Fibroblast of skin of abdomen (primary cell): ENCODE measurements around the gene LRSAM1.

Experiments
- DNase-seq: peaks from one replicate; pipeline ENCODE4 v3.0.0-alpha.2; 2013

Gene LRSAM1

DNA sequence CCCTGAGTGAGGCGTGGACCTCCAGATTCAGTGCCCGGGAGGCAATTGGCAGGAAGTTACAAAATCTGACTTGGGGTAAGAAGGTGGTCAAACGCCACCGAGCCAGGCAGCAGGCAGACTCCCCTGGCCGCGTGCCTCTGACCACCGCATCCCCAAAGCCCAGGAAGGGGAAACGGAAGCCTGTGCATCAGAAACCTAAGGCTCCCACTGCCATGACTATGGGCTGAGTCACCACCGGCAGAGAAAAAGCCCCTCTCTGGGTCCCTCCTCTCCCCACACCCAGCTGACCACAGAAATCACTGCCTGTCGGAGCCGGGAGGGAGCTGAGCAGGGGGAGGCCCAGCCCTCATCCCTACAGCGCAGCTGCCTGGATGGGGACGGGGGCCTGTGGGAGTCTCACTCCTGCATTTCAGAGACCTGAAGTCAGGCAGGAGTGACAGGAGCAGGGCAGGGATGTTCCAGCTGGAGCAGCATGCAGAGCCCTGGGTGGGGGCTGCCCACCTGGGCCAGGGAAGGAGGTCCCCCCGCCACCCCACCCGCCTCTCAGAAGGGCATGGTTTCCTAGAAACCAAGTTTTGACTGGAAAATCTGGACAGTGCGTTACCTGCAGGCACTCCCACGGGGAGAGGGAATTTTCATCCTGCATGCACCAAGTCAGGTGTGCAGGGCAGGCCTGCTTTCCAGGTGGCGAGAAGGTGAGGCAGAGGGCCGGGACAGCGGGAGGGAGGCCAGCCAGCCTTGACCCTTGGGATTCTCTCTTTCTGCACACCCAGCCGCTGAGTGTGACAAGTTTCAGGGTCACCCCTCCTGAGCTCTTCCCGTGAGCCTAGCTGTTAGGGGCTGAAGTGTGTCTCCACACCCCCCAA, 68.2 kb downstream of the LRSAM1 start:
- peak; percentile 98 for DNase-seq

DNA sequence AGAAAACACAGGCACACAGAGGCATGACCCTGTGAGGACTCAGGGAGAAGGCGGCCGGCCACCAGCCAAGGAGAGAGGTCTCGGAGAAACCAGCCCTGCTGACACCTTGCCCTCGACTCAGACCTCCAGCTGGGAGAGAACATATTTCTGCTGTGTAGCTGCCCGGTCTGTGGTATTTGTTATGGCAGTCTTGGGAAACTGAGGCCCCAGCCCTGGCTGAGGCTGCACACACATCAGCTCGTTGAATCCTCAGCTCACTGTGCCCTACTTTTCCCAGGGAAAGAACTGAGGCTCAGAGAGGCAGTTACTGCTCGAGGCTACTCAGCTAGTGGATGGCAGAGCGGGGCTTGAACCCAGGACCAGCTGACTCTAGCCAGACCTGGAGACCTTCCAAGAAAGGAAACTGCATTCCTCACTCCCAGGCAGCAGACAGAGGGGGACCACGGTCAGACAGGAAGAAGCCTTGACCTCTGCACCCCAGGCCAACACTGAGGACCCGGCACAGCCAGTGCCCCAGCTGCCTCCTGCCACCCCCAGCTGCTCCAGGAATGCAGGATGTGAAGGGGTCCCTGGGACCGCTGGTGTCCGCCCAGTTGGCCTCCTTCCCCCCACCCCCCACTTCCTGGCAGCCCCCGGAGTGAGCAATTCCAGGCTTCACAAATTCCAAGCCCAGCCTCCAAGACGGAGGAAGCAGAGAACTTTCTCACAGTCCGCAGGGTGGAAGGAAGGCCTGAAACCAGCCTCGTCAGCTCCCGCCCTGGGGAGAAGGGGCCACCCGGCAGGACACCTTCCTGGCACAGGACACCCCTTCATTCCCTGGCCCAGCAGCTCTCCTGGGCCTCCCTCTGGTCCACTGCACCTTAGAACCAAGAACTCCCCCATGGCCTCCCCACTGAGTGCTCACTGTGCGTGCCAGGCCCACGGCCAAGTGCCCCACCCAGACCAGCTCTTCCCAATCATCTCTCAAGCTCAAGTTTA, 69.9 kb downstream of the LRSAM1 start:
- DNase-seq: peak; percentile 93

DNA sequence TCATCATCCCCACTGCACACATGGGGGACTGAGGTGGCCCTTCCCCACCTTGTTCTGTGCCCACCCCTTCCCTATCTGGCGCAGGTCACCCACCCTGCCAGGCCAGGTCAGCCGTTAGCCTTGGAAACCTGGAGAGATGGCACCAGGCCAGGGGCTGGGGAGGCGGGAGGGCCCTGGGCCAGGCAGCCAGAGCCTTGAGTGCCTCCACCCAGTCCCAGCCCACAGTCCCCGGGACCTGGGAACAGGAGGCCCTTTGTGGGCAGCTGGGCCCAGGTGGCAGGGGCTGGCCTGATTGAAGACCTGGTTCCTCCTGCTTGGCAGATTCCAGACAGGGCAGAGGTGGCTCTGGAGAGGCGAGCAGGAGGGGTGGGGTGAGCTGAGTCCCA, 70.6 kb downstream of the LRSAM1 start:
- DNase-seq: no peak

DNA sequence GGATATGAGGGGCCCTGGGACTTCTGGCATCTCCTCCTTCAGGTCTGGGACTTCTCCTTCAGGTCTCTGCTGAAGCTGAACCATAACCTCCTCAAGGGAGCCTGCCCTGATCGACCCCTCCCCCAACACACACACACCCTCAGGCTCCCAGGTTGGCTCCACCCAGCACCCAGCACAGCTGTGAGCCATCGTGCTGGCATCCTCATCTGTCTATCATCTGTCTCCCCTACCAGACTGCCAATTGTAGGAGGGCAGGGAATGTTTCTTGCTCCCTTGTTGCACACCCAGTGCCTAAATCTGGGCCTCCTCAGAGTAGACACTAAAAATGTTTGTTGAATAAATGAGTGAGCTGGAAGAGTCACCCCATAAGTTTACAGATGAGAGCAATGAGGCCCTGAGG, 71.4 kb downstream of the LRSAM1 start:
- DNase-seq: no peak

DNA sequence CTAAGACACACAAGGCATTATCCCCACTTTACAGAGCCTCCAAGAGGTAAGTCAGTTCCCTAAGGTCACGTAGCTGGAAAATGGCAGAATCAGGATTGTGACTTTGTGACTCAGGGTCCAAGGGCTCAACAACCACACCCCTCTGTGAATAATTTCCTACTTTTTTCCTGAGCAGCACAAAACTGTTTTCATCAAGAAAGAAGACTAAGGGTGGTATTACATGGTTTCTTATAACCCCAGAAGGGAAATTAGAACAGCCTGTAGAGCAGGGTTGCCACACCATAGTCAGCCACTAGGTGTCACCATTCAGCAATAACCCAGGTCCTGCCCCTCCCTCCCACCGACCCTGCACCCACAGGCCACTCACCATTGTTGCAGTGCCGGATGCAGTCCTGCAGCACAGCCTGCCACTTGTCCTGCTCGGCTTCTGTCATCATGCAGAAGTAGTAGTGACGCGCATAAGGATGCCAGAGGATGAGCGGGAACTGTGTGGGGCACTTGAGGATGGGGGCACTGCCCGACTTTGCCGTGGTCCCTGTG, 72.1 kb downstream of the LRSAM1 start:
- DNase-seq: no peak

DNA sequence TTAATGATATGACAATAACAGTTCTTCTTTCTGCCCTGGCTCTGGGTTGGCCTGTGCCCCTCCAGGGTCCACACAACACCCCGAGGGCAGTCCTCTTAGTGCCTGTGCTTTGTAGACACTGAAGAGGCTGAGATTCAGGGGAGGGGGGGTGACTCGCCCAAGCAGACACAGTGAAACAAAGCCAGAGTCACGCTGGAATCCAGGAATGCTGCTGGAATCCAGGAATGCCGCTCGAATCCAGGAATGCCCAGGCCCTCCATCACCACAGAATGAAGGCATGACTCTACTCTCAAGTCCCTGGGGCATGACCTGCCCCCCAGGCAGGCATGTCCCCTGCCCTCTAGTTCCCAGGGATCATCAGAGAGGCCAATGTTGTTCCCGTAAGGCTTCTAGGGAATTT, 73.1 kb downstream of the LRSAM1 start:
- peak; percentile 91 for DNase-seq

DNA sequence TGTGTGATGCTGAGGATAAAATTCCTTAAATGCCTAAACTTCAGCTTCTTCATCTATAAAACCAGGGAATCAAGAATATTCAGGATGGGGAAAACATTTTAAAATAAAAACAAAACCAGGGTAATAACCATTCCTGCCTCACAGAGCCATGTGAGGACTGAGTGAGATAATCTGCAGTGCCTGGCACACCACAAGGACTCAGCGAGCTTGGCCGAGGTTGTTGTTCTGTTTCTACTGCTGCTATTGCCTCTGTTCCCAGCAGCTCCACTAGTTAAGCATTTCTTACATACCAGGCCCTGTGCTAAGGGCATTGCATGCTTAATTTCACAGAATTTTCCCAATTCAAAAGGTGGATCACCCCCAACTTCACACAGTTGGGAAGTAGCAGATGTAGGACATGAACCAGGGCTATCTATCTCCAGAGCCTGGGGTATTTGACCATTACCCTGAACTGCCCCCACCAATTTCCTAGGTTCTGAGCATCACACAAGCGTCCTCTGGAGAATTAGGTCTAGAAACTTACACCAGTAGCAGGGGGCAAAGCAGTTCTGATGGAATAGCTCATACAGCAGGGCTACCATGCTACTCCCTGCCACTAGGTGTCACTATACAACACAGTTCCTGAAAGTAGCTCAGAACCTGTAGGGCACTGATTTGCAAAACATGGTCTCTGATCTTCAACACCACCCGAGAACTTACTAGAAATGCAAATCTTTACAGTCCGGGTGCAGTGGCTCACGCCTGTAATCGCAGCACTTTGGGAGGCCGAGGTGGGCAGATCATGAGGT, 74.3 kb downstream of the LRSAM1 start:
- DNase-seq: peak; percentile 40

DNA sequence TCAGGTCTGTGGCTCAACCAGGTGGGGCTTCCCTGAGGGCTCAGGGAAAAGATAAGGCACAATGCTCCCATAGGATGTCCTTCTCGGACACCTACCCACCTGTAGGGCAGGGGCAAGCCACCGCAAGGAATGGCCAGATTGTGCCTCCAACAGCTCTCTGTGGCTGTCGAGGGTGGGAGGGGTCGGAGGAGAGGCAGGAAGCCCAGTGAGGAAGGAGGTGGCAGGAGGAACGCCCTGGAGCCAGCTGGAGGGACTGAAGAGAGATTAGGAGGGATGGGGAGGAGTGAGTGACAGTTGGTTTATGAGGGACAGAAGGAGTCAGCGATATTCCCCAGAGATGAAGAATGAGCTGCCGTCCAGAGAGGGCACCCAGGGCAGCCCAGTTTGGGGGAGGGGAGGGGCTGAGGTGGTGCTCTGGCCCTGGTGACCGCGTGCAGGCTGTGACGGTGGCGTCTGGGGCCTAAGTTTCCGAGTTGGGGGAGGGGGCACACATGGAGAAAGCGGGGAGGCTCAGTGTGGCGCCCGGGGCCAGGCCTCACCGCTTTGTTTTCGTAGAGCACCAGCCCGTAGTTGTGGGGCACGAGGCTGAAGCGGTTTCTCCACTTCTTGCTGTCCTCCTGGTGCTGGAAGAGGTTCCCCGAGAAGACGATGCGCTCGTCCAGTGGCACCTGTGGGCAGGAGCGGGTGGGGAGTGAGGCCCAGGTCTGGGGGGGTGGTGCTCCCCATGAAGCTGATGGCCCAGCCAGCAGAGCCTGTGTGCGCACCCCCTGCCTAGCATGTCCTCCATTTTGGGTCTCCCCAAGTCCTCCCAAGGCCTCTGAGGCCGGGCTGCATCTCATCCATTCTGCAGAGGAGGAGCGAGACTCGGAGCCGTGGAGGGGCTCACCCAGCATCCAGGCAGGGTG, 75.6 kb downstream of the LRSAM1 start:
- DNase-seq: no peak

DNA sequence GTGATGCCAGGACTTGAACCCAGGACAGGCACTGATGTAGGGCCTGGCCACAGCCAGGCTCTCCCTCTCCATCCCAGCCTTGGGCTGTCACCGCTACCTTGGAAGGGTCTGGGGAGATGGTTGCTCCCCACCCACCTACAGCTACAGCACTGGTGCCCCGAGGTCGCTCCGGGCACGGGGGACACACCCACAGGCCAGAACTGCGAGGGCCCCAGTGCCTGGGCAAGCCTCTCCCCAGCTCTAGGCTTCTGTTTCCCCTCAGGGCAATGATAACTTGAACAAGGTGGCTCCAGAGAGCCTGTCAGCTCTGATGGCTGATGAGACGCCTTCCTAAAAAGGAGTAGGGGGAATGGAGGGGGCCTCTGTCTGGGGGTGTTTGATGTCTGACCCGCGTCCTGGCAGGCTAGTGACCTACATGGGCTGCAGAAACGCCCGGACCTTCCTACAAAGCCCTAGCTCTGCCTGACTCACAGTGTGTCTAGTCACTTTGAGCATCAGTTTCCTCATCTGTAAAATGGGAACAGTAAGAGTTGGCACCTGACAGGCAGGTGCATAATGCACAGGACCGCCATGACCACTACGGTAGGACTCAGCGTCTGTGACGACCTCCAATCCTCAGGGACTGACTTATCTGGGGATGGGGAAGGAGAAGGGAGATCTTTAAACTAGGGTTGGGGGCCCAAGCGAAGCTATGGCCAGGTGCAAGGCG, 76.4 kb downstream of the LRSAM1 start:
- DNase-seq: no peak

DNA sequence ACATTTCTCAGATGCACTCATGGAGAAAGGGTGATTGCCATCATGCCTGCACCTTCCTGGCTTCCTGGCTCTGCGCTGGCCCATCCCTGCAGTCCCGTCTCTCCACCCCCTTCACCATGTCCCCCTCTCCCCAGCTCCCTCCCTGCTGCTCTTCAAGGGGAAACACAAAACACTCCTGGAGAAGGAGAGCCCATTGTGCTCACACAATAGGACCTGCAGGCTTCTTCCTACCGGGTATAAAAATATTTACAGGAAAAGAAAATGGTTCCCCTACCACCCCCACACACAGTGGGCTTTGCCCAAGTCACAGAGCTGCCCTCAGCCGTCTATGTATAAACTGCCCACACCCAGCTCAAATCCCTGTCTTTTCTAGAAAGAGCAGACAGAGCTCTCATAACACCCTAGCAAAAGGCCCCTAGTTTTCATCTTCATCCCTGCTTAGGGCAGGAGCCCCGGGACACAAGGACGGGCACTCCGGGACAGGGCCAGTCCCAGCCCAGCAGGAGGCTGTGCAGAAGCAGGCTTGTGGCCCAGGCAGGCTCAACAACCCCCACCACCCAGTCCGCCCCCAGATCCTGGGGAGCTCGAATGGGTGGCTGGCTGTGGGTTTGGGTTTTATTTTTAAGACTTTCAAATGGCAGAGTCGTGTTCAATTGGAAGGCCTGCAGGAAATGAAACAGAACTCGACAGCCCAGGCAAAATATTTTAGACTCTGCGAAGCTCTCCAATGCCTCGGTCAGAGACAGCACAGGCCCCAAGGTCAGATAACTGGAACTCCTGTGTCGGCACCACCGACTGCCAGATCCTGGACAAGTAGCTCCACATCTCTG, 77.3 kb downstream of the LRSAM1 start:
- no peak for DNase-seq

DNA sequence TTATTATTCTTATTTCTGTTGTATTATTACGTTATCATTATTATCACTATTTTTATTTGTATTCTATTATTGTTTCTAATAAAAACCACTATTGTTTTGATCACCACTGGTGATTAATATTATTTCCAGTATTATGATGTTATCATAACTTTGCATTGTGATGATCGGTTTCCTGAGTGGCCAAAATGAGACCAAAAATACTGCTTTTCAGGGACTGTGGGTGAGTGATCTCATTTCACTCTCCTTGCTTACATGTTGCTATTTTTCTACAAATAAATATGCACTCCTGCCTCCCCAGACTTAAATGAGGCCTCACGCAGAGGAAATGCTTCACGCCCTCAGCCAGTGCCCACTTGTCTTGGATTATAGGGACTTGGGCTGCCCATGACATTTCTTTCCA, 78.4 kb downstream of the LRSAM1 start:
- no peak for DNase-seq

DNA sequence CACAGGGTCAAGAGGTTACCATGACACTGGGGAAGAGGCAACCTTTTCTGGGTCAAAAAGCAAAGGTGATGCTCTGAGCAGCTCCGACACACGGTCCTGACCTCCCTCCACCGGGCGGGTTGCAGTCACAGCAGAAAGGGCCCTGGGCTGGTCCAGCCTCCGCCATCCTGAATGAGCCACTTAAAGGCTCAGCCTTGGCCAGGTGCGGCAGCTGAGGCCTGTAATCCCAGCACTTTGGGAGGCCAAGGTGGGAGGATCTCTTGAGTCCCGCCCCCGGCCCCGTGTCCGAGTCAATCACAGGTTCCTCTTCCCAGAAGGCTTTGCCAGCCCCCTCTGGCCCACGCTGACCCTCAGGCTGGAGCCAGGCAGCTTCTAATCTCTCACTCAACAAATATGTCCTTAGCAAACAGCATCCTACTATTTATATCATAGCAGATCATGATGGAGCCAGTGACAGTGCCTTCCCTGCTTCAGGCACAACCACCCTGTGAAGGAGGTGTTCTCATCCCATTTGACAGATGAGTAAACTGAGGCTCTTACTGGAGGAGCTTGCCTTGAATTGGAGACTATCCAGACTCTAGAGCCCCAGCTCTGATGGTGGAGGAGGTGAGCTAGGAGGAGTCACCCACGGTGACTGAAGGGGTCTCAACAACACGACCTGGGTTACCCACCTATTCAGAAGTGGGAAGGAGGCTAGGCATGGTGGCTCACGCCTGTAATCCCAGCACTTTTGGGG, 79.1 kb downstream of the LRSAM1 start:
- DNase-seq: no peak

DNA sequence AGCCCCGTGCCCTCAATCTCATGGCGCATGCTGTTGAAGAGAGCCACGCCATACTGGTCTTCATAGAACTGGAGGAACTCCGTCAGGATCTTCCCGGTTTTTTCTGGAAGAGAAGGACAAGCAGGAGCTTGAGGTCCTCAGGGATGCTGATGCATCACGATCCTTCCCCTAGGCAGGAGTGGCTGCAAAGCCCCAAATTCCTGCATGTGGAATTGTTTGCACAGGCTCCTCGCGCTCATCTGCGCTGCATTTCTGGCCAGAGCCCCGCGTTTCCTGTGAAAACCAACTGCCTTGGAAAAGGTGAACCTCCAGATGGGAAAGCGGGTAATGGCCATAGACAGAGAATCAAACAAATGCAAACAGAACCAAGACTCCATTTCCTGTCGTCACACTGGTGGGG, 80.4 kb downstream of the LRSAM1 start:
- peak; percentile 44 for DNase-seq

DNA sequence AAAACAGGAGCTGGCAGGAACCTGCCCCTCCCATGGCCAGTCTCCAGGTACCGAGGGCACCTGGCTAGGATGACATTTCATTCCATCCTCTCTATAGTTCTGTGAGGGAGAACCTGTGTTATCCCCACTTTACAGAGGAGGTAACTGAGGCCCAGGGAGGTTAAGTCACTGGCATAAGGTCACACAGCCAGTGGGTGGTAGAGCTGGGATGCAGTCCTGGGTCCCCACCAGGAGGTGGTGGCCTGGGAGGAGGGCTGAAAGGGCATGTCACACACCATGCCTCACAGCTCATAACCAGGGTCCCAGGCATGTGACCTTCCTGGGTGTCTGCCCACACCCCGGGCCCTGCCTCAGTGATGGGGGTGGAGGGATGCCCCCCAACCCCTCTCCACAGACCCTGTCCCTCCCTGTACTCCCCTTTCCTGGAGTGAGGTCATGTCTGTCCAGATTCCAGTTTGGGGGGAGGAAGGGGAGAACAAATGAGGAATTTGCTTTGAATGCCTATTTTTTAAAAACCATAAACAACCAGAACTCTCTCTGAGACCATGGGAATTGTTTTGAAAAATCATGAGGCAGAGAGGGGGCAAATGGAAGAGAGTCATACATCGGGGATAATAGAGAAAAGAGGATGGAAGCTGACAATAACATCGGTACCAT, 83.1 kb downstream of the LRSAM1 start:
- no peak for DNase-seq

DNA sequence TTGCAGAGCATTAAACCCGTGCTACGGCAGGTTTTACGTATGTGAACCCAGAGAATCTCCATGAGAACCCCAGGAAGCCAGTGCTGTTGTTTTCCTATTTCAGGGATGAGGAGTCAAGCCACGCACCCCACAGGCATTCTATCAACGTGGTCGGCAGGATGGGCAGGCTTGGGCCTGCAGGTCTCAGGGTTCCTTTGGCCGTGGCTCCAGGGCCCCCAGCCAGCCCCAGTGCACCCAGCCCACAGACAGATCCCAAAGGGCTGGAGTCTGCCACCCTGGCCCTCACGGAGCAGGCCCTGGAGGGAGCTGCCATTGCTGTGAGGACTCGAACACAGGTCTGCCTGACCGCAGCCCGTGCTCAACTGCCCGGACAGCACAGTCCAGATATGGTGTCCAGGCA, 83.6 kb downstream of the LRSAM1 start:
- DNase-seq: no peak

DNA sequence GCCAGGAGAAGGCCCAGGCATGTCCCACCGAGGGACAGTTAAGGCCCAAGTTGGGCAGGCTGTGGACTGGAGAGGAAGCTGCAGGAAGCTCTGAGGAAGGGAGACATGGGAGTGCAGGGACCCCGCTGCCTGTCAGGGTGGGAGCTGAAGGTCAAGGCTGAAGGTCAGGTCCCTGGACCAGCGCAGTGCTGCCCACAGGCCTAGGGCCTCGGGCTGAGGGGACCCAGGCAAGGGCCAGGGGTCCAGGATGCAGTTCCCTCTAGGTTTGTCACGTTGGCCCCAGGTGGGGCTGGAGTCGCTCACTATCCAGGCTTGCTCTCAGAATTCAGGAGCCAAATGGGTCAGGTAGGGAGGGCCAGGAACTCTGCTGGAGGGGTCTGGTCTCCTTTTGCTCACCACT, 84.1 kb downstream of the LRSAM1 start:
- no peak for DNase-seq

DNA sequence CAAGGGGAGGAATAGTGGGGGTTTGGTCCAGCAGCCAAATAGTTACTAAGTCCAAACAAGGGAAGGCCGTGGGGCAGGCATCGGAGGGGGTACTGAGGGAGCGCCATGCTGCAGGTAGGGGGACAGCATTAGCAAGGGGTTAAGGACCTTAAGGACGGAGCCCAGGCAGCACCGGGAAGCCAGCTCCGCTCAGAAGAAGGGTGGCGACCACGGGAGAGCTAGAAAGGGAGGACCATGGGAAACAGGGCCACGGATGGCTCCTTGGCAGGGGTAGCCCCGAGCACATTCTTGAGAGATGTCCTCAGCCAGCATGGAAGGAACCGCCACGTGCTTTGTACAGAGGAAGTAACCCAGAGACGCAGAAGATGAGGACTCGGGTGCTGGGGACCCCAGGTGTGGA, 84.5 kb downstream of the LRSAM1 start:
- peak; percentile 64 for DNase-seq

DNA sequence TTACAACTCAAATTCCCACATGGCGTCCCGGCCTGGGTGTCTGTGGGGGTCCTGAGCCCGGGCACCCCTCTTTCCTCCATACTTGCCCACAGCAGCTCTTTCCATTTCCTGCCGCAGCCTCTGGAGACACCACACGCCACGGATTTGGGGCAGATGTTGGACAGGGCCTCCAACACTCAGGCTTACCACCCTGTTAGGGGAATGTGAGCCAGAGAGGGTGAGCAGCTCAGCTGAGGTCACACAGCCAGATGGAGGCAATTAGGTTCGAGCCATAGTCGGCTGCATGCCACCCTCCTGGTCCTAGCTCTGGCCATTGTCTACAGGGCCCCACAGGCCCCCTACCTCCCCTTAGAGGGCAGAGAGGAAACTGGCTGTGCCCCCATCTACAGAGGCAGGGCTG, 85.2 kb downstream of the LRSAM1 start:
- no peak for DNase-seq
